HG03354 (cell line): ENCODE measurements around the gene C19orf33.

Experiments
- ATAC-seq: cut with Tn5 transposase; IDR thresholded peaks from one replicate; pipeline ENCODE4 v1.9.1; 2021; ENCODE audit warnings: mild to moderate bottlenecking; ENCODE audit not compliant: unreplicated experiment, poor library complexity, severe bottlenecking

The C19orf33 gene

DNA sequence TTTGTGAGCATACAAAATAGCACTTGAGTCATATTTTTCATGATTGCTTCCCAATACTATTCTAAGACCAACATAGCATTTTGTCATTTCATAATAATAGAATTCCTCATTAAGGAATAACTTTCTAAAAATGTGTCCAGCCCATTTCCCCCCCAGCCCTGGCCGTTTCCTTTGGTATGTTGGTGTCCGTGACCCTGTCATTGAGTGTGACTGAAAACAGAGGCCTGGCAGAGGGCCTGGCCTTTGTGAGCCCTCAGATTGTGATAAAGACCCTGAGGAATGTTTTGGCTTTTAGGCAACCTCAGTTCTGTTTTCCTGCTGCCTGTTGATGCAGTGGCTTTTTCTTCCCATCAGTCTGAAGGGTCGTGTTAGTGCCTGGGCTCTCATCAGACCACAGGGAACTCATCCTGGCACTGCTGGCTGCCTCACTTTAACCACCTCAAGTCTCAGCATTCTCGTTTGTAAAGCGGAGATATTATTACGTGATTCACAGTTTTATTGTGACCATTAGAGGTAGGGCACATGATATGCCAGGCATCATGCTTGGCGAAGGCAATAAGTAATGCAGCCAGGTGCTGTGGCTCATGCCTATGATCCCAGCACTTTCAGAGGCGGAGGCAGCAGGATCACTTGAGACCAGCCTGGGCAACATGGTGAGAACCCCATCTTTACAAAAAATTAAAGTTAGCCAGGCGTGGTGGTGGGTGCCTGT lies 25.9 kb upstream of the C19orf33 start:
- no peak for ATAC-seq

DNA sequence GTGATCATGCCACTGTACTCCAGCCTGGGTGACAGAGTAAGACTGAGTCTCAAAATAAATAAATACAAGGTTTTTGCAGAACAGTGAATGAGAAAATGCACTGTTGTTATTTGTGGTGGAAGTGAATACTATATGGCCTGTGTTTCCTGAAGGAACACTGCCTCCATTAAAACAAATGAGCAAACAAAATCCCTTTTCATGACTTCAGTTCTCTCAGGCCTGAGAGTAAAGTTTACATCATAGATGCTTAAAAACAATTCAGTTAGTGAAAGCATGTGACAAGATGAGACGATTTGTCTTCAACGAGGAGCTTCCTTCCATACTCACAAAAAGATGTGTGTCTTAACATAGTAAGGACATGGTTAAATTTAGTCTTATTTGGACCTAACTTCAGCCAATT lies 25.3 kb upstream of the C19orf33 start:
- no peak for ATAC-seq

DNA sequence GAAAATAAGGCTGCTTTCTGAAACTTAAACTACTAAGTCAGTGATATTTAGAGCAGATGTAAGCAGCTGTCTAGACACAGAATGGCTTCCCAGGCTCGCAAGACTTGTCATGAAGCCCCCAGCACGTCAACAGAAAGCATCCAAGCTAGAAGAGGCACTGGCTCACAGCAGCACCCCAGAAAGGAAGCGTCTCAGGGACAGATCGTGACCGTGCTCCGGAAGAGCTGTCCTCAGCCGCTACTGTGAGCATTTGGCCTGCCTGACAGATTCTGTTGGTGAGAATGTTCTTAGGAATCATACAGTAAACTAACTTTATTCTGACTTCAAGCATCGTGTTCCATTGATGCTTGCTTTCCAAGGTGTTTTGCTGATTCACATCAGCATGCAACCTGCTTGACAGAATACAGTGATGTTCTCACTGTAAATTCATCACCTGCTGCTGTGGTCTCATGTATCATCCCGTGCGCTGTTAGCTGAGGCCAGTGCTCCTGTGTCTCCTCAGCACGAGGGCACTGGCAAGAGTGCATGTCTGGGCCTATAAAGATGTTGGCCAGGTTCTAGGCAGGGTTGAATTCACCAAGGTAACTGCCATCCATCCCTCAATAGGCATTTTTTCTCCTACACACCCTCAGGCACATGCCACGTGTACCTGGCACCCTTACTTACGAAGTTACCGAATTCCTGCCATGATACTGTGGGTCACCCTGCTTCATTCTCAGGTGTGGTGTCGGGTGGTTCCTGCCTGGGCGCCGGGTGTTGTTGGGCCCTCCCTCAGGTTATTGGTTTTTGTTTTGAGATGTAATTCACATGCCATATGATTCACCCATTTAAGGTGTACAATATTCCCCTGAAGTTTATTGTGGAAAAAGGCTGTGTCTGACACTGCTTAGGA lies 23.8 kb upstream of the C19orf33 start:
- no peak for ATAC-seq

DNA sequence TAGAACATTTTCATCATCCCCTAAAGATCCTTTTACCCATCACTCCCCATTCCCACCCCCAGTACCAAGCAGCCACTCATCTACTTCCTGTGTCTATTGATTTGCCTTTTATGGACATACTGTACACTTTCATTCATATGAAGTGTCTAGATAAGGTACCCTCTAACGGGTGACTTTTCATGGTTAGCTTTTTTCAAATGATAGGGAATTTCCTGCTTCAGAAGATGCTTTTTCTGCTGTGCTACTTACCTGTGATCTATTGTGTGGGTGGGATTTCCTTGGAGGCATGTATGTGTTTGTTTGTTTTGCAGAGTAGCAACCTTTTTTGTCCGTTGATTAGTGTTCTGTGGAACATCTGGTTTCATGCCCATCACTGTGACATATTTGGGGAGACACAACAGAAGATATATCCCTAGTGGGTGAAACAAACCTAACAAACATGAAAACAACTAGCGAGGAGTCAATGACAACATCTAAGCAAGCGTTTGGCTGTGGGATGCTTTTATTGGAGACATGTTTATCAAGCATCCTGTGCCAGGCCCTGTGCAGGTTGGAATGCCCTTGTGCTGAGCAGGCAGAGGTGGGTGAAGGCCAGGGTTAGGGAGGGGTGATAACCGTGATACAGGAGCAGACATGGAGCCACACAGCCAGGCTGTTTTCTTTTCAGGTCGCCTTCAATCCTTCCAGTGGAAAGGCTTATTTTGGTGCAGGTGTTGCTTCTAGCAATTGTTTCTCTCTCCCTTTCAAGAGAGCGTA lies 22.1 kb upstream of the C19orf33 start:
- no peak for ATAC-seq

DNA sequence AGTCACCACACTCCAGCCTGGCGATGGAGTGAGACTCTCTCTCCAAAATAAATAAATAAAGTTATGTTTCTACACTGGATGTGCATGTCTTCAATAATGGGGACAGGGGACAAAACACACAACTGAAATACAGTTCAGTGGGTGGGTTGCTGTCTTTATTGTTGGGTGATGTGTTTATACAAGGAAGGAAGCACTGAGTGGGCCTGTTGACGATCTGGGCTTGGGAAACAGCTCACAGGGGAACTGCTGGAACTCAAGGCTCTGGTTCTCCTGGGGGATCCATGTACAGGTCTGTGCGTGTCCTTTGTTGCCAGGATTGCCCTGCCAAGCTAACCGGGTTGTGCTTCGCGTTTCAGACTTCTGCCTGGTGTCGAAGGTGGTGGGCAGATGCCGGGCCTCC lies 20.8 kb upstream of the C19orf33 start:
- no peak for ATAC-seq

DNA sequence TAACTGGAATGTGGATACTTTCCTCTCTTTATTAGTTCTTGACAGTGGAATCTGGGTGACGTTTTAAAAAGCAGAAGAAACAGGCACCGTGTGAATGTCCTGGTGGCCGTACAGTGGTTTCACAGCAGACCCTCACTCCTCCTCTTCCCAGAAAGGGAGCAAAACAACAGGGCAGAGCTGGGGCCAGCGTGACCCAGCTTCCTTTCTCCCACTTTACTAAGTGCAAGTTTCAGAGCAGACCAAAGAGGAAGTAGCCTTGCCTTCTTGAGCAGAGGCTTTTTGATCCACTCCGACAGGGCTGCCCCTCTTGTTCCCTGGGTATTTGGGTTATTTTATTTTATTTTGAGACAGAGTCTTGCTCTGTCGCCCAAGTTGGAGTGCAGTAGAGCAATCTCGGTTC lies 19.6 kb upstream of the C19orf33 start:
- no peak for ATAC-seq

DNA sequence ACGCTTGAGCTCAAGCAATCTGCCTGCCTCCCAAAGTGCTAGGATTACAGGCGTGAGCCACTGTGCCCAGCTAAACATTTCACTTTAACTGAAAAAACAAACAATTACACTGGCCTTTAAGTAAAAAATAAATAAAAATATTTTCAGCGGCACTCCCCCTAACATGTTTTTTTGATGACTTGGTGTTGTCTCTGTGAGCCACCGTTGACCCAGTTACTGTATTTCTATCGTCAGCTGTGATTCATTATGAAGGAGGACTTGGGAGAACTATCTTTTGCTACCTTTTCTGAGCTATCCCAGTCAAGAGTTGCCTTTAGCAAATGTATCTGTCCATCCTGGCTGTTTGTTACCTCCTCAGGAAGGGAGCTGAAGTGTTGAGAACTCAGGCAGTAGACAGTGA lies 18.5 kb upstream of the C19orf33 start:
- no peak for ATAC-seq

DNA sequence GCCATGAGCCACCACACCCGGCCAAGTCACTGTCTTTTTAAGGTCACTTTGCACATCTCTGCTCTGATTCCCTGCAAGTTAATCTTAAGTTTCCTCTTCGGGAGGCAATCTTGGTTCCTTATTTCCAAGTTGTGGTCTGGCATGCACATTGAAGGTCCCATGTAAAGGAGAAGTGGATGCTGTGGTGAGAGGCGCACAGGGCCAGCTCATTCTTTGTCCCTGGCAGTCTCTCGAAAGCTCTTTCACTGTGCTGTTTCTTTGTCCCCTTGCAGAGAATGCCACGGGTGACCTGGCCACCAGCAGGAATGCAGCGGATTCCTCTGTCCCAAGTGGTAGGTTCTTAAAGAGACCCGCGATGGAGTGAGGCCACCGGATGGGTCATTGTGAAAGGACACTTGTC lies 16.4 kb upstream of the C19orf33 start:
- ATAC-seq: no peak

DNA sequence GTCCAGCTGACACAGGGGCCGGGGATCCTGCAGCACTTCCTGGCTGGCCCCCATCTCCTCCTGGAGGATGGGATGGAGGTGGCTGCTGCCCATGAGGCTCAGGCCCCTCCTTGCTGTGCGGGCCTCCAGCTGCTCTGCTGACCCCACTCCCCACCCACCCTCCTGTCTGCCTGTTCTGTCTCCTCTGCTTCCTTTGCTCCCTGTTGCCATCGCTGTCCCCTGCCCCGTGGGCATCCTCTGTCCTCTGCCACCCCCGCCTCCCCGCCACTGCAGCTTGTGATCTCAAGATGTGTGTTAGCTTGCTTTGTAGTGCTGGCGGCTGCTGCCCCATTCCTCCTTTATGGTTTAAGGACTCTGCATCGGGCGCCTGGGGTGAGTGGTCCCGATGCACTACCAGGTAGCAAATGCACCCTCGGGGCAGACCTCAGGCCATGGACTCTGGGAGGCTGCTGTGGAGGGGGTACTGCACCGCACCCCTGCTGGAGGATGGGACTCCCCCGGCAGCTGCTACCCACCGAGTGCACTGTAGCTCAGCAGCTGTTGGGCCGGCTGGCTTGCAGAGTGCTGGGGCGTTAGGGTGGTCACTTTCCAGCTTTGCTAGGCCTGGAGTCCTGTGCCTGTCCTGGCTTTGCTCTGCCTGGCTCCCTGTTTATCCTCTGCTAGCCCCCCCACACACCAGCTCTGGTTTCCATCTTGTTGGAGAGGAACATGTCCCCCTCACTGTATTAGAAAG lies 15.8 kb upstream of the C19orf33 start:
- ATAC-seq: no peak

DNA sequence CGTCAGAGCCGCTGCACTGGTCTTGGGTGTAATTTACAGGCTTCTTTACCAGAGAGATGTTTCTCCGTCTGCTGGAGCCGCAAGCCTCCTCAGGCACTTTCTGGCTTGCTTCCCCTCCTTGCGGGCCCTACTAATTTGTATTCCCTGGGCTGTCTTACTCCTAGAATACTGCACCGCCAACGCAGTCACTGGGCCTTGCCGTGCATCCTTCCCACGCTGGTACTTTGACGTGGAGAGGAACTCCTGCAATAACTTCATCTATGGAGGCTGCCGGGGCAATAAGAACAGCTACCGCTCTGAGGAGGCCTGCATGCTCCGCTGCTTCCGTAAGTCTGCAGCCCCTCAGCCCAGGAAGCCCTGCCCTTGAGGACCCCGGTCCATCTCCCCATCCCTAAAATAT lies 14.1 kb upstream of the C19orf33 start:
- ATAC-seq: no peak

DNA sequence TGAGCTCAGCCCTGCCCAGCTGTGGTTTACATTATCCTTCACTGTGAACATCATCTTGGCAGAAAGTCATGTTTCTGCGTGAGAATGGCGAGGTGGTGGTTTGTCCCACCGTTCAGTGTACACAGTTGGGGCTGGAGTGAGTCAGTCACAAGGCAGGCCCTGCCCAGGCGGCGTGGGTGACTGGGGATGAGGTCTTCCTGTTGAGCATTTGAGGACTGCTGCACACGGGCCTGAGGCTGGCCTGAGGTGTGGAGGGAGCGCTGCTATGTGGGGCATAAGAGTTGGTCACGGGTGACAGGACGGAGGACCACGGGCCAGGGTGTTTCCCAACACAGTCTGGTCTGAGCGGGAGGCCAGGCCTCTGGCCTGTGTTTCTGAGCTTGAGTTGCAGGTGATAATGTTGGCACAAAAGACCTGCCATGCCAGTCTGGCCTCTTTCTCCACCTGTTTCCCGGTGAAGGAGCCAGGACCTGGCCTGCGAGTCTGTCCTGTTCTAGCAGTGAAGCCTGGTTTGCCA lies 13.4 kb upstream of the C19orf33 start:
- ATAC-seq: no peak

DNA sequence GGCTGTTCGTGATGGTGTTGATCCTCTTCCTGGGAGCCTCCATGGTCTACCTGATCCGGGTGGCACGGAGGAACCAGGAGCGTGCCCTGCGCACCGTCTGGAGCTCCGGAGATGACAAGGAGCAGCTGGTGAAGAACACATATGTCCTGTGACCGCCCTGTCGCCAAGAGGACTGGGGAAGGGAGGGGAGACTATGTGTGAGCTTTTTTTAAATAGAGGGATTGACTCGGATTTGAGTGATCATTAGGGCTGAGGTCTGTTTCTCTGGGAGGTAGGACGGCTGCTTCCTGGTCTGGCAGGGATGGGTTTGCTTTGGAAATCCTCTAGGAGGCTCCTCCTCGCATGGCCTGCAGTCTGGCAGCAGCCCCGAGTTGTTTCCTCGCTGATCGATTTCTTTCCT lies 12.2 kb upstream of the C19orf33 start:
- ATAC-seq: no peak

DNA sequence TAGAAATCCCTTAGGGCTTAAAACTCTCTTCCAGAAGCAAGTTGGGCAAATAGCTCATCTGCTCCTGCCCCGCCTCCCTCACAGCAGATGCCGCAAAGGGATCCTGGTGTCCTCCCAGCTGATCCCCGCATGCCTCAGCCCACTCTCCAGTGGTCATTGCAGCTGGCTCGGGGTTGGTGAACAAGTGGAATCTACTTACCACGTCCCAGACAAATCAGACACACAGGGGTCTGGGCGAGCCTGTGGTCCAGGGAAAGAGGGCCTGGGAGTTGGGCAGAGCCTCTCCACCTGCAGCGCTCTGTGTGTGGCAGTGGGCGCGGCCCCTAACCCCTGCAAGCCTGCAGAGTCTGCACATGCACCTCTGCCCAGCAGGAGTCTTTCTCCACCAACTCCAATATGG lies 10.8 kb upstream of the C19orf33 start:
- no peak for ATAC-seq

DNA sequence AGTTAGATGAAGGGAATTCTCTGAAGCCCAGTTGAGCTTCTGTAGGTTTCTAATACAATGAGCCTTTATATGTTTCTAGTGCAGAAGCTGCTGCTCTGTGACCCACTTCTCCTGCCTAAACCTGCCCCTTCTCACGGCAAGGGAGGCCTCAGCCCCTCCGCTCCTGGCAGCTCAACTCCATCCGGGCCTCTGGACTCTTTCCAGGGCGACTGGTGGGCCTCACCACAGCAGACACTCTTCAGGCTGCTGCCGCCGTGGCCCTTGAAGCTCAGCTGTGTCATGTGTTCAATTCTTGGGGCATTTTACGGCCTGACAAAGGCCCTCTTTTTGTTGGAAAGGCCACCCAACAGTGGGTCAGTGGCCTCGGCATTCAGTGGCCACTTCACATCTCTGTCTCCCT lies 10.0 kb upstream of the C19orf33 start:
- no peak for ATAC-seq

DNA sequence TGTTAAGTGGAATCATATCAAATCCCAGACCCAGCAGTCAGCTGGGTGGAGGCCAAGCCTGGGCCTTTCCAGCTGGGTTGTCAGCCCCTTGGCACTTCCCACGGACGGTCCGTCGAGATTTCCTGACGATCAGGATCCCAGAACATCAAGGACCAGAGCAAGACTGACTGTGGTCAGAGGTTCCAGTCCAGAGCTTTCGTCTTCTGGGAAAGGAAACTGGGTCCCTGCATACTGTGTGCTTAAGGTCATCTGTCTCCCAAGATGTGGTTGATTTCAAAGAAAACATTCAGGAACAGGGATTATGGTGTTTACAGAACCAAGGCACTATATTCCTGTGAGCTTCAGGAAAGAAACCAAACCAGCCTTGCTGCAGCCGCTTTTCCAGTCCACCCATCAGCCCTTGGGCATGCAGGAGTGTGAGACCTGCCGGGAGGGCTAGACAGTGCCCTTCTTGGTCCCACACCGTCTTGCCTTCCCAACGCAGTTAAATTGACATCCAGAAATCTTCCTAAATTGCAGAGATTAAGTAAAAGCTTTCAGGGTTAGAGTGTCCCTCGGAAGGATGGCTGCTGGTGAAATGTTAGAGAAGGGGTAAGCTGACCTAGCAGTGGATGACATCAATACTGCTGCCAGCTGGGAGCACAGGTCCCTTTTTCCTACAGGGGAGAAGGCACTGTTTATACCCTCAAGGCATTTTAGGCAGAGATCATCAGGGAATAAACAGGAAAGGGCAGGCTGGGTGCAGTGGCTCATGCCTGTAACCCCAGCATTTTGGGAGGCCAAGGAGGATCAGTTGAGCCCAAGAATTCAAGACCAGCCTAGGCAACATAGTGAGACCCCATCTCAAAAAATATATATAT lies 5.0 kb upstream of the C19orf33 start:
- ATAC-seq: no peak

DNA sequence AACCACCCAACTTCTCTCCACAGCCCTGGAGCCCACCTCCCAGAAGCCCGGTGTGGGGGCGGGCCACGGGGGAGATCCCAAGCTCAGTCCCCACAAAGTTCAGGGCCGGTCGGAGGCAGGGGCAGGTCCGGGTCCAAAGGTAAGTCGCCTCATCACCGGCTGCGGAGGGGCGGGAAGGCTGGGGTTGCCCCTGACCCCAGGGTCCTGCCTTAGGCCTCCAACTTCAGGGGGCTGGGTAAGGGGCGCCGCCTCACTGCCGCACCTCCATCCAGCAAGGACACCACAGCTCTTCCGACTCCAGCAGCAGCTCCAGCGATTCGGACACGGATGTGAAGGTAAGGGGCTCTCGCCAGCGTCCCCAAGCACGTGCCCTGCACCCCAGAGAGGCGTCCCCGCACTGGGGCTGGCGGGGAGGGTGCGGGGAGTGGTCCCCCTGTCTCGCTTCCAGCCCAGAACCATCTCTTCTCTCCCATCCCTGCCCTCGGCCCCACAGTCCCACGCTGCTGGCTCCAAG lies 358 bp downstream of the C19orf33 start:
- ATAC-seq: no peak

DNA sequence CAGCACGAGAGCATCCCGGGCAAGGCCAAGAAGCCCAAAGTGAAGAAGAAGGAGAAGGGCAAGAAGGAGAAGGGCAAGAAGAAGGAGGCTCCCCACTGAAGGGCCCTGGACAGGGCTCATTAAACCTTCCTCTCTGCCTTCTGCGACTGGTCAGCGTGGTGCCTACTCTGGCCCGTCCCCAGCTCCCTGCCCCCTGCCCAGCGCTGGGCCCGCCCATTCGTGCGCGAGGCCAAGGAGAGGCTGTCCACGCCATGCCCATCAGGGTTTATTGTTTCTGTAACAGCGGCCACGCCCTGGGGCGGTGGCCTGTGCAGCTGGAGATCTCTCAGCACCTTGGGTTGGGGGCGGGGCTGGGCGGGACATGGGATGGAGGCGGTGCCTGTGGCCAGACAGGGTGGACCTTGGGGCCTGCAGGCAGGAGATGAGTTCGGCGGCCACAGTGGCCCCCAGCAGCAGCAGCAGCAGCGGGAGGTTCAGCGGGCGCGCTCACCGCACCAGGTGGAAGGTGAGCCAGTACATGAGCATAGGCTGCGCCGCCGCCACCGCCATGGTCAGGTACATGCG lies 897 bp downstream of the C19orf33 start:
- ATAC-seq: no peak

DNA sequence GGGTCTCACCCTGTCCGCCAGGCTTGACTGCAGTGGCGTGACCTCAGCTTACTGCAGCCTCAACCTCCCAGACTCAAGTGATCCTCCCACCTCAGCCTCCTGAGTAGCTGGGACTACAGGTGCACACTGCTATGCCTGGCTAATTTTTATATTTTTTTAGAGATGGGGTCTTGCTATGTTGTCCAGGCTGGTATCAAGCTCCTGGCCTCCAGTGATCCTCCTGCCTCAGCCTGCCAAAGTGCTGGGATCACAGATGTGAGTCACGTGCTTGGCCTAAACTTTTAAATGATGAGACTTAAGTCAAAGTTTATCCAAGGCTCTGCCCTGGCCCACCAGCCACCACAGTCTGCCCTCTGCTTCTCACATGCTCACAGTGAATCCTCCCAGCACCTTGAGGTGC lies 2.2 kb downstream of the C19orf33 start:
- no peak for ATAC-seq
